ENCODE measurements around the gene ADORA1.

Gene ADORA1

DNA sequence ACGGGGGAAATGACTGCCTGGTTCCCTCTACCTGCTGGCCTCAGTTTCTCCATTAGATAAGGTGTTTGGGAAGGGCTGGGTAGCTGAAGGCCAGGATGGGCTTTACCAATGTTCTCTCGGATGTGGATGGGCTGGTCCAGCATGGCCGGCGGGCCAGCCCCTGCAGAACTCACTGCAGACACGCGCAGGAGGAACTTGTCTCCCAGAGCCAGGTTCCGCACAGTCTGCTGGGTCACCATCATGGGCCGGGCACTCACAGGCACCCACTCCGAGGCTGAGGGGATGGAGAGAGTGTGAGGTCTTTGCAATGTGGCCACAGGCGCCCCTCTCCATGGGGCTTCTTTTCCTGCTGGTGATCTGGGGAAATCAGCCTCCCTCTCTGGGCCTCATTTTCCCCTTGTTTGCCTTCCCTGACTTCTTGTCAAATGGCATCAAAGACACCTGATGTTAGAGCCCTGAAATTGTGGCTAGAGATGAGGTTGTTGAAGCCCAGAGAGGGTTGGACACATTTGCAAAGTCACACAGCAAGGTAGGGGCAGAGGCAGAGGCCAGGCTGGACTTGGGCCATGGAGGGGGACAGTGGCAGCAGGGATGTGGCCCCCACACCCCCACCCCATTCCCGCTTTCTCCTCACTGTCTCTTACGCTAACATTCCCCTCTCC is 46.9 kb downstream of the ADORA1 start:
- DNase-seq: no peak

DNA sequence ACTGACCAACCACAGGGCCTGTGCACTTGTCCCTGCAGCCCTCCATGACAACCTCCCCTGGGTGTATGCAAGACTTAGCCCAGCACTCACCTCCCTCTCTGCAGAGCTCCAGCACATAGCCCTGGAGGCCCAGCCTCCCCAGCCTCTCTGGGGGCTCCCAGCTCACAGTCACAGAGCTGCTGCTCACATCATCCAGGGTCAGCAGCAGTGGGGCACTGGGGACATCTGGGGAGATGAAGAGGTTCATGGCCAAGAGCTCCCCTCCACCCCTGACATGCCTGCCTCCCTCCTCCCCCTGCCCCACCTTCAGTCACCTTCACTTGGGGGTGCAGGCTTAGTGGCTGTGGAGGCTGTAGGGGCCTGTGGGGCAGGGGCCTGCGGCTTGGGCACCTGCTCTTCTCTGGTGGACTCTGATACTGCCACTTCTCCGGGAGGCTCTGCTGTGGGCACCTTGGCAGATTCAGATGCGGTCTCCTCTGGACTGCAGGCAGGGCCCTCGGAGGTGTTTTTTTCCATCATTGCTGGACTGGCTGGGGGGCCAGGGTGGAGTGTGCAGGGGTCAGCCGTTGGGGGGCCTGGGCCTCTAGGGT is 47.8 kb downstream of the ADORA1 start, which contains the start of gene MYBPH:
Gene MYBPH (minus strand): TSS at position 590 of the 590 bp plus-strand sequence. CDS start 71 bp downstream, at position 519.
- DNase-seq: no peak

DNA sequence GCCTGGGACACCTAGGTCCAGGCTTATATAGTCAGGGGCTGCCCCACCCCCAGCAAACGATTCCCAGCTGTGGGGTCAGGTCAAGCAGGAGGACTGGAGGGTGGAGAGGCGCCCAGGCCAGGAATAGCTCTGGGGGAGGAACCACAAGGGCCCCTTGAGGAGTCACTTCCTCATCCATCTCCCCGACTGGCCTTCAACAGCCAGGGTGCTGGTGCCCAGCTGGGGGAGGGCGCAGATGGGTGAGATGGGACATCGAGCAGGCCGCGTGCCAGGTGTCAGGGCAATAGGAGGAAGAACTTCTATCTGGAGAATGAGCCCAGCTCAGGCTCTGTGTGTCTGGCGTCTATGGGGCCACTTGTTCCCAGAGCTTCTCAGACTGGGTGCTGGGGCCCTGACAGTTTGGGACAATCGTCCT is 48.3 kb downstream of the ADORA1 start:
- DNase-seq: peak in 6 of 14 donors; percentile 16 to 63 (median 42)

DNA sequence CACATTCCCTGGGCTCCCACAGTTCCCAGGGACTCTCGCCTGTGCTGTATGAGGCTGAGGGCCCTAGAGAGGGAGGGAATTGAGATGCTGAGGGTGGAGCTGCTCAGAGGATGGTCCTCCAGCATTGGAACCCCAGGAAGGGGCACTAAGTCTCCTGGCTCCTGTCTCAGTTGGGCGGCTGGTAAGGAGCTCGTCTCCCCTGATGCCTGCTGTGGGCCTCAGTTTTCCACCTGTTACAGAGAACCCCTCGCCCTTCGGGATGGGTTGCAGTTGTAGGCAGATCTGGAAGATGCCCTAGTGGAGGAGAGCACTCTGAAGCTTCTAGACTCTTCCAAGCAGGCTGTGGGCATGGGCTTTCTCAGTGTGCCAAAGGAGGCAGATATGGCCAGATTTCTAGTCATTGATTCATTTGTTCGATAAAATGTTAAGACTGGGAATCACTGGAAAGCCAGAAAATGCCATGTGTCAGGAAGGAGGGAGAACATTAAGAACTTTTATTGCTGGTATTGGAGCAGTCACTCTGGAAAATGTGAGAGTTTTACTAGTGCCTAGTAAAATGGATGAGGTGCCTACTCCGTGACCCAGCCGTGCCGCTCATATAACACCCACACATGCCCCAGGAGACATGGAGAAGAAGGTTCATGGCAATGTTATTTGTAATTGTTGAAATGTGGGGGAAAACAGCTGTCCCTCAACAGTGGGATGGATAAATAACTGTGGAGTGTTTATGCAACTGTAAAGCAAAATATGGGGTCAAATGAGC is 48.9 kb downstream of the ADORA1 start:
- no peak for DNase-seq

DNA sequence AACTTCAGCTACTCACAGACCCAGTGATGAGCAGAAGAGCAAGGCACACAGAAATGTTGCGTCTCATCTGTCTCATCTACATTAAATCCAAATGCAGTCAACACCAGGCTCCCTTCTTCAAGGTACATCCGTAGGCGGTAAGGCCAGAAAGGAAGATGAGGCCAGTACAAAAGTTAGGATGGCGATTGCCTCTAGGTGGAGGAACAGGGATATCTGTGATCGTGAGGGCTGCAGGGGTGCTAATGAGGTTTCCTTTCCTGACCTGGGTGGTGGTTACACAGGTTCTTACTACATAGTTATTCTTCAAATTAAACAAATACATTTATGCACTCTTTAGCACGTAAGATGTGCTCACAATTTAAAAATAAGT is 49.5 kb downstream of the ADORA1 start:
- DNase-seq: no peak

DNA sequence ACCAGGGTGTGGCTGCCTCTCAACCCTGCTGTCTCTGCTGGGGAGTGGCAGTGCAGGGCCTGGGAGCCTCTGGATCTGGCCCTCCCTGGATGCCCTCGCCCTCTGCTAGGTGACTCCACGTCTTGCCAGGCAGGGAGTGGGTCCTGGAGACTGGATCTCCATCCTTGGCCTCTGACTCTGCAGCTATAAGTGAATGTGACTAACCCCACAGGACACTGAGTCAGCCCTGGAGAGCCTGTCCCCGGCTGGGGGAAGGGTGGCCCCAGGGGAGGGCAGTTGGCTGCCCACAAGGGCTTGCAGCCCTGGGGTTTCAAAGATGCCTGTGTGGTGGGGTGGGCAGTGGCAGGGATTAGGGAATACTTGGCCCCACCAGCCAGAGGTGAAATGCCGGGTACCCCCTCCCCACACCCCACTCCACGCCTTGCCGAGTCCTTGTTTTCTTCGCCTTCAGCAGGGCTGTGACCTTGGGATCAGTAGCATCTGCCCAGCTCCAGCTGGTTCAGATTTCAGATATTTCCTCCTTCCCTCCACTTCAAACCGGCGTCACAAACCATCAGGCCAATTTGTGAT is 50.0 kb downstream of the ADORA1 start:
- peak in 1 of 14 donors; percentile 32 for DNase-seq

DNA sequence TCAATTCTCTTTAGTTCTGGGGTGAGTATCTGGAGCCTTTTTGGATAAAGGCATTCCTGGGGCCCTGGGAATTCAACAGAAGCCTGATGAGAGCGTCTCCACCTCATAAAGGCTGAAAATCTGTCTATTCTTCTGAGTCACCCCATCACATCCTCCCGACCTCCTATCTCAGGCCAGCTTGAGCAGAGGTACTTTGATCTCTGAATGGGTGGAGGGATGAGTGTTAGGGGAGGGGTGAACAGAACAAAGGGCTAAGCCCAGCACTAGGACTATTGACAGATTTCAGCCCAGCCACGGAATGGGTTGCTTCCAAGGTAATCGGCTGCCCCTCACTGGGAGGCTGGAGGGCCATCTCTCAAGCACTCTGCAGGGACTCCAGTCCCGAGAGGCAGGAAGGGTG is 50.6 kb downstream of the ADORA1 start:
- DNase-seq: no peak

DNA sequence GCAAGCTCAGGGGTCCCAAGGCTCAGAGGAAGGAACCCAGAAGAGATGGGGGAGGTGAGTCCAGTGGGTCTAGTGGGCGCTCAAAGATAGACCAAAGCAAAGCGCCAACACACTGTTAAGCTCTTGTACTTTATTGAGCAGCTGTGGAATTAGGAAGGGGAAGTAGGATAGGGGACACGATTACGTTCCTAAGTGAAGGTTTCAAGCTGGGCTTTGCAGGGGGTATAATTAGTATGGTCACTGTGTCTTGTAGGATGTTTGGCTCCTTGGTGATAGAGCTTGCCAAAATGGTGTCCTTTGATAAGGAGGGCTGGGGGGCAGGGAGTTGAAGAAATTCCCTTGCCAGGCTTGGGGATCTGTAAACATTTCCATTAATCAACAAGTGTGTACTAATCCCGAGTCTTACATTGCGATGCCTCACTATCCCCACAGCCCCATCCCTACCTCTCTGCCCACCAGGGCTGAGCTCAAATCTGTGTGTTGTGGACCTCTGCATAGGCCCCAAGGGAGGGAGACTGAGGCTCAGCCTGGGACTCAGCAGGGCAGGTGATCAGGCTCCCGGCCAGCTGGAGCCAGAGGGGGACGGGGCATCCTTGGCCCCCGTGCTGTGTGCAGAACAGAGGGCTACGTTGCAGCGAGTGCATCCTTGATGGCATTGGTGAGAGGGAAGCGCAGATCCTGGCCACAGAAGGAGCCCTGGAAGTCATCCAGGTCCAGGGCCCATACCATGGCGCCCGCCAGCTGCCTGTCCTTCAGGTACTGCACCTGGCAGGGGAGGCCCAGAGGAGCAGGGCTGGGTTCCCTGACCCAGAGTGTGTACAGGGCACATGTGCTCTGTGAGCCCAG is 51.5 kb downstream of the ADORA1 start:
- no peak for DNase-seq

DNA sequence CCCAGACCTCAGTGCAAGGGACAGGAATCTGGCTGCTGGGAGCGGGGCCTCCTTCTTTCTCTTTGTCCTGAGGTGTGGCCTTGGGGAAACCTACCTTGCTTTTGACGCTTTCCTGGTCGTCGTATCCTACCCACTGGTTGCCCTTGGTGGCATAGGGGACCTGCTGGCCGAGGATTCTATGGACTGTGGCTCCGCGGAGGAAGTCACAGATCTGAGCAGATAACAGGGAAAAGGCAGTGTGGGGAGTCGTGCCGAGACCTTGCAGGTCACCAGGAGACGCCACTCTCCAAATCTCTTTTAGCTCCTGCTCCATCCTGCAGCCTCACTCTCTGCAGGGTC is 52.1 kb downstream of the ADORA1 start:
- DNase-seq: no peak

DNA sequence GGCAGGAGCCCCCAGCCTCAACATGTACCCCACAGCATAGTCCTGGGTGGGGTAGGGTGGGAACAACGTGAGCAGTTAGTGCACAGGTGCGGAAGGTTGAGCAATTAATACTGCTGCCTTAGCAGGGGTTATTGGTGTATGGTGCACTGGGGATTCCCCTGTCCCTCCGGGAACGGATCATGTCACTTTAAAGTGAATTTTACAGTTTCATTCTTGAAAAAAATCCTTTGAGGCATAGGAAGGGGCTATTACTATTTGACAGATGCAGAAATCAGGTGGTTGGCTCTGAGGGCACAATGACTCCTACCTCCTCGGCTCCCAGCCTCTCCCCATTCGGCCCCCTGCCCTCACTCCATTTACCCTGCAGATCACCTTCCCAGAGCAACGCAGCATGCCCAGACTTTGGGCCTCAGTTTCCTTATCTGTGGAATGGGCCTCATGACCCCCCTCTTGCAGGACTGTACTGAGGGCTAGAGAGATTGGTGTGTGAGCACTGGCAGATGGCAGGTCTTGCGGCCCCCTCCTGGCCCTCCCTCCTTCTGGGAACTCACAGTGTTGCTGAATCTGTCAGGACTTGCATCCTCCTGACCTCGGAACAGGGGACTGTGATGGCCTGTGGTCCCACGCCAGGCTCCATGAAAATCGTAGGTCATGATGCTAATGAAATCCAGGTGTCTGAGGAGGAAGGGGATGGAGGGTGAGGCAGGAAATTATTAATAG is 53.2 kb downstream of the ADORA1 start:
- no peak for DNase-seq

DNA sequence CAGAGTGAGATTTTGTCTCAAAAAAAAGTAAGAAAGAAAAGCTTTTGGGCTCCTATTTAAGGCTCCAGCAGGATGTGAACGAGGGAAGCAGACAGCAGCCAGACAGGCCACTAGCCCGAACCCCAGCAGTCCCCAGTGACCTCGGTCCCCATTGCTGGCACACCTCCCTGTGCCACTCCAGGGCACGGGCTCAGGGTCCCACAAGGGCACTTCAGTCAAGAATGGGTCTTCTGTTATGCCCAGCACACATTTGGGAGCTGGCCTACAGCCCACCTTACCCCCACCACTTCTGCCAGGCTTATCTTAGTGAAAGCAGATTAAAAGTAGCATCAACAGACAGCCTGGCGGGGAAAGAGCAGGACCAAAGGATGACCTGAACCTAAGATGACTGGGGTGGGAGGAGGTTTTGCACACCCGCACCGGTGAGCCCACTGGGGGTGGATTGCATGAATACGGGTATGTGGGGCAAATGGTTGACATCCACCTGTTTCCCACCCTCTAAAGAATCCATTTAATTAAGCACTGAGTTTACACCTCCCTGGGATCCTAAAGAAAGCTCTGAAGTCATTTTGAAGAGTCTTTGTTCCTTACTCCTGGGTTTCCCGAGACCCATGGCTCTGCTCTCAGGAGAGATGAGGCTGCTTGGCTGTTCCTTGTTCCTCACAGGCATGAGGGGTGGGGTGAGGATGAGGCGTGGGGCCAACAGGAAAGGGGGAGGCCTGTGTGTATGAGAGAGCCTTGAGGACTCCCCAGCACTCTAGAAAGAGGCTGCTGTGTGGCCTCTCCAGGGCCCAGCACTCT is 54.3 kb downstream of the ADORA1 start:
- no peak for DNase-seq

DNA sequence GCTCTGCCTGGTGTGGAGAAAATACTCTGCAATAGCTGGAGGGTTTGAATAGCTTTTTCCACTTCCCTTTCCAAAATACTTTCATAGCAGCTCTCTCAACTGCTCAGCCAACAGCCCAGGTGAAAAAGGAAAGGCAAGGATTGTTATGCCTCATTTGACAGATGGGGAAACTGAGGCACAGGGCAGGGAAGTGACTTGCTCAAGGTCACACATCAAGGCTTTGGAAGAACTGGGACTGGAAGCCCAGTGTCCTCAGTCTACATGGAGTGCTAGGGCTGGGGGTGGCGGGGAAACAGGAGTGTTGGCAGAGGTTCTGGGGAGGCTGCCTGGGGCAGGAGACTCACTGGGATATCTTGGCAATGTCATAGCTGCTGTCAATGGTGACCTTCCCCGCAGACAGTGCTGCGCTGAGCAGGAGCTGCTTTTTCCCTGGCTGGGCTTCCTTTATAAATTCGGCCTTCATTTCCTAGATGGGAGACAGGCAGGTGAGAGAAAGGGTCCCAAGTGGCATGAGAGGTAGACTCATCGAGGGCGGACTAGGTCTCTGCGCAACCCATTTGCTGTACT is 54.9 kb downstream of the ADORA1 start:
- DNase-seq: no peak

DNA sequence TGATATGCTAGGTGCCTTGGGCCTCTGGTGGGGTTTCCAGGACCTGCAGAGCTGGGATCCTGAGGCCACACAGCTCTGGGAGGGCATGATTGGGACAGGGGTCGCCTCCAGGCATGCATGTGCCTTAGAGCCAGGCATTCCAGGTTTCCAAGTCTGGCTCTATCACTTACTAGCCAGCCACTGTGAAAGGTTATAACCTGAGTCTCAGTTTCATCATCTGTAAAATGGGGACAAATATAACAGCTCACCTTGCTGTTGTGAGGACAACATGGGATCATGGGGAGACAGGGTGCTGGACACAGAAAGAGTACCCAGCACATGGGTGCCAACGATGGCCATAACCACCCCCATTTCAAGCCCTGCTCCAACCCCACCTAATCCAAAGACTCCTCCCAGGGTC is 56.3 kb downstream of the ADORA1 start:
- no peak for DNase-seq

DNA sequence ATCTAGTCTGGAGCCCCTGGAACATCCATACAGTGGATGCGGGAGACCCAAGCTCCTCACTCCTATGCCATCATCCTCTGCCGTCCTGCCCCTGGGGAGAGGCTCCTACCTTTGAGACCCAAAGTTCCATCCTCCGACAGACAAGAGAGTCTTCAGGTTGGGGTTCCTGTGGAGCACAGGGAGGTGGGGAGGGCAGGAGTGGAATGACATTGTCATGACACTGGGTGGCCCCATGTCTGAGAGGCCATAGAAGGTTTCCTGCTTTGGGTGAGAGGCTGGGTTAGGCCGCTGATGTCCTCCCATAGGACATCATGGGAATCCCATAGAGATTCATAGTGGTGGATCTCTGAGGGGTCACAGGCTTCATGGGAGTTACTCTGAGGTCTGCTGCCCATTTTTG is 56.9 kb downstream of the ADORA1 start:
- DNase-seq: no peak

DNA sequence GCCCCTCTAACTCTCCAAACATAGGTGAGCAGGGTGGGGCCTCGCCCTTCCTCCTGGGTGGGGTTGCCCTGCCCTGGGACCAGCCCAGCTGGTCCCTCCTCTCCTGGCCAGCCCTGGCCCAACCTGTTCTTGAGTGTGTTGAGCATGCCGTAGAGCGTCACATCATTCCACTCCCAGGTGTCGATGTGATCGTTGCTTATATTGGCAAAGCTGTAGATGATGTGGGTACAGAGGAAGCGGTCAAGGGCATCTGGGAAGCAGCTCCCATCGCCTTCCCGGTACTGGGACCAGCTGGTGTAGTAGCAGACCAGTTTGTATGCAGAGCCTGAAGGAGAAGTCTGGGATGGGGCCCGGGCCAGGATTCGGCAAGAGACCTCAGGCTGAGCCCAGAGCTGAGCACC is 57.5 kb downstream of the ADORA1 start:
- DNase-seq: no peak

DNA sequence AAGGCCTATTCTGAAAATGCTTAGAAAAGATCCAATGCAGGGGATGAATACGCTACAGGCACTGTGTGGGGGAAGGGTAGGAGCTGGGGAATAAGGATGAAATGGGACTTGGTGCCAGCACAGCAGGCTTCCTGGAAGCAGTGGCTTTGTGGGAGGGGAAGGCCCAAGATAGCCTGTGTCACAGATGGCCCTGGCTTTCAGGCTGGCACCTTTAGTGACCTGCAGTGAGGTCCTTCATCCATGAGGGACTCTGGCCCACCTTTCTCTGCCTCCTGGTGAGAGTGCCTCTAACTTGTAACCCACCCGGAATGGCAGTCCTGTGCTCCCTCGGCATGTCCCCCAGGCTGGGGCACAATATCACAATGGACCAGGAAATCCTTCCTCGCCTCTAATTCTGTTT is 58.1 kb downstream of the ADORA1 start:
- peak in 2 of 14 donors; percentile 29 to 92 for DNase-seq

DNA sequence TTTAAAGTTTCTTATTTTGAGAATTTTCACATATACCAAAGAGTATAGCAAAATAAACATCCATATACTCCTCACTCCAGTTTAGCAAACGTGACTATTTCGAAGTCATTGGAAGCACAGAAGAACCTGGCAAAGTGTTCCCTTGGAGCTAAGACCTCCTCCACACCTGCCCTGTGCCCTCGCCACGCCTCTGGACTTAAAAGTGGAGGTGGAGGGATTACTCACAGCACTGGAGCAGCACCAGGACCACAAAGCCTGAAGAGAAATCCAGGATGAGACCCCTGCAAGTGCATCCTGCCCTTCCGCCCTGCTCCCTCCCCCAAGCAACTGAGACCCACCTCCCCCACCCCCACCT is 58.5 kb downstream of the ADORA1 start:
- no peak for DNase-seq

DNA sequence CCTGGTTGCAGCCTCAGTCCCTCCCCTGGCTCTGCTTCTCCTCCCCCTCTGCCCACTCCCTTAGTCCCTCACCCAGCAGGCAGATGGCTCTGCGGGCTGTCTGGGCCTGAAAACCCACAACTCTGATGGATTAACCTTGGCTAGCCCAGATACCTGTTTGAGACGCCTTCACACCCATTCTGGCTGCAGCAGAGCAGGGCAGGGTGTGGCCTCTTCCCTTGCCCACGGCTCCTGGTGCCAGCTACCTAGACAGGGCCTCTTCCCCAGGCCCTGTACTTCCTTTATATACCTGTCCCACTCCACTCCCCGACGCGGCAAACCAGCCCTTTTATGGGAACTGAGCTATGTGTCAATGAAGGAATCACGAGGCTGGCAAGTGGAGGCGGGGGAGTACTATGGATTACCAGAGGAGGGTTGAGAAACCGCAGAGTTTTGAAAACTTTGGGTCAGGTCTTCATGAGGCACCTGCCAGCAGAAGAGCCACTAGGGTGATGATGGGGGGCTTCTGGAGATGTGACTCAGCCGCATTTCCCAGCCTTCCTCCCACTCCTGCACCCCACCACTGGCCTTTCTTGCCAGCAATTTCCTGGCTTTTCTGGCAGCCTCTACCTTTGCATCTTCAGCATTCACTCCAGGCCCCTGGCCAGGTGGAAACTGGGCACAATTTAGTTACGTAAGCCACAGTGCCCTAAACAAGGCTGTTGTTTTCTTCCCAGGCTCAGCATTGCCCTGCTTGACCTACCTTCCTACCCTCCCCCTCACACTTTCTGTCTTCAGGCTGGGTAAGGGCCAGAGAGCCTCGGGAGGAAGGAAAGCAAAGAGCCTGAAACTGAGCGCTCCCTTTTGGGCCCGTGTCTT is 59.1 kb downstream of the ADORA1 start, which contains the start of gene CHI3L1:
Gene CHI3L1 (minus strand): TSS at position 259 of the 858 bp plus-strand sequence. CDS start 81 bp downstream, at position 178.
- peak in 8 of 14 donors; percentile 27 to 82 (median 56) for DNase-seq

DNA sequence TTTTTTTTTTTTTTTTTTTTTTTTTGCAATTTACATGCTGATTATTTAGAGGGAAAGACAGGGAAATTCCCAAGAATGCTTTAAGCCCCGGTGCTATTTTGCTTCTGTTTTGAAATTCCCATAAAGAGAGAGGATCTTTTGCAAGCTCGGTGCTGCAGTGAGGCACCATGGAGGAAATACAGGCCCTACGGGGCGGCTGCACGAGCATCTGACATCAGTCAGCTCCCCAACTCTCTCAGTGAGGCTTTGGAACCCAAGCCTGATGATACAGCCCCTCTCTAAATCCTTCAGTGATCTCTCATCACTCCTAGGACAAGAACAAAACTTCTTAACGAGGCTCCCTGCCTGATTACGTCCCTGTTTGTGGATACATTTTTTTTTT is 59.8 kb downstream of the ADORA1 start:
- DNase-seq: peak in 2 of 14 donors; percentile 30 to 56
